Middle frontal gyrus (tissue), 1 donor: ENCODE data around the gene TSPAN31.
"Not testable (repeated sequence)": the region's sequence is repeated elsewhere in the genome, so short reads cannot be mapped to it uniquely, and the experiment has no call there.

ENCODE experiments used
- DNase-seq: peaks from one replicate; pipeline ENCODE4 v3.0.0-alpha.2; 2015; ENCODE audit warnings: low spot score; ENCODE audit errors: extremely low spot score

TSPAN31 gene

GRCh38 chr12:57765698-57766463, 21.0 kb downstream of the TSPAN31 start:
- DNase-seq: no peak

GRCh38 chr12:57766464-57767304, 21.8 kb downstream of the TSPAN31 start, which contains the start of gene CYP27B1:
TSS of gene CYP27B1 (minus strand) at chr12:57767078. CDS start at chr12:57767041, 37 bp downstream.
- no peak for DNase-seq

GRCh38 chr12:57767305-57767698, 22.5 kb downstream of the TSPAN31 start:
- no peak for DNase-seq

GRCh38 chr12:57767876-57768275, 23.0 kb downstream of the TSPAN31 start:
- no peak for DNase-seq

- no peak for DNase-seq
These were observed 24.8 kb downstream of the TSPAN31 start for GRCh38 chr12:57769594-57769993.

GRCh38 chr12:57770734-57771133, 25.9 kb downstream of the TSPAN31 start:
- DNase-seq: no peak

GRCh38 chr12:57771236-57771872, 26.5 kb downstream of the TSPAN31 start:
- peak; percentile 73 for DNase-seq

- peak; percentile 92 for DNase-seq
These were observed 27.1 kb downstream of the TSPAN31 start, which contains the start of gene METTL1 for GRCh38 chr12:57771873-57772428. TSS of gene METTL1 (minus strand) at chr12:57772105. CDS start at chr12:57772083, 22 bp downstream.

- DNase-seq: no peak
These were observed 27.8 kb downstream of the TSPAN31 start, which contains the start of gene EEF1AKMT3 for GRCh38 chr12:57772429-57773322. TSS of gene EEF1AKMT3 (plus strand) at chr12:57772614. CDS start at chr12:57772725, 111 bp downstream.

- not testable (repeated sequence) for DNase-seq
These were observed 29.8 kb downstream of the TSPAN31 start for GRCh38 chr12:57774634-57775033.

- DNase-seq: no peak
These were observed 30.2 kb downstream of the TSPAN31 start for GRCh38 chr12:57775044-57775443.

GRCh38 chr12:57775563-57776246, 30.9 kb downstream of the TSPAN31 start:
- DNase-seq: no peak

GRCh38 chr12:57776247-57776587, 31.4 kb downstream of the TSPAN31 start:
- DNase-seq: no peak

GRCh38 chr12:57777367-57777766, 32.5 kb downstream of the TSPAN31 start:
- no peak for DNase-seq

- DNase-seq: no peak
These were observed 33.1 kb downstream of the TSPAN31 start for GRCh38 chr12:57777911-57778310.

GRCh38 chr12:57779736-57780135, 34.9 kb downstream of the TSPAN31 start:
- no peak for DNase-seq

GRCh38 chr12:57780284-57780897, 35.6 kb downstream of the TSPAN31 start:
- no peak for DNase-seq

GRCh38 chr12:57781244-57781643, 36.4 kb downstream of the TSPAN31 start:
- DNase-seq: no peak

GRCh38 chr12:57781801-57782200, 37.0 kb downstream of the TSPAN31 start:
- no peak for DNase-seq
